Embryonic facial prominence (tissue), 1 donor: Measurements from ENCODE around the gene GARIN5B.

Experiments
- DNase-seq: peaks from one replicate; pipeline ENCODE4 v3.0.0-alpha.2; 2016; ENCODE audit errors: extremely low spot score

Gene GARIN5B

DNA sequence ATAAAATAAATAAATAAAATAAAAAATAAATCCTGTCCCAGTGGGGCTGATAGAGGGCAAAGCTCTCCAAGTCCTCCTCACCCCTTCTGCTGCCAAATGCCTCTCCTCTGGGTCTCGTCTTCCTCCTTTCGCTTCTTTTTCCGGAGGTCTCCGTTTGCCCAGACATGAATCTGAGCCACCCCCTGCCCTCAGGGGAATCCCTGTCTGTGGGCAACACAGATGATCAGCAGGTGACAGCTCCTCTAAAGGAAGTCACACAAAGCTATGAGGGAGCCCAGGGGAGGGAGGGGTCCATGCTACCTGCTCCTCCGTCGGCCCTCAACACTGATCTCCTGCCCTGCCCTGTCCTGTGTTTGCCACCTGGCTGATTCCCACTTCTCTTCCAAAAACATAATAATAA is 38.4 kb downstream of the GARIN5B start:
- DNase-seq = no peak

DNA sequence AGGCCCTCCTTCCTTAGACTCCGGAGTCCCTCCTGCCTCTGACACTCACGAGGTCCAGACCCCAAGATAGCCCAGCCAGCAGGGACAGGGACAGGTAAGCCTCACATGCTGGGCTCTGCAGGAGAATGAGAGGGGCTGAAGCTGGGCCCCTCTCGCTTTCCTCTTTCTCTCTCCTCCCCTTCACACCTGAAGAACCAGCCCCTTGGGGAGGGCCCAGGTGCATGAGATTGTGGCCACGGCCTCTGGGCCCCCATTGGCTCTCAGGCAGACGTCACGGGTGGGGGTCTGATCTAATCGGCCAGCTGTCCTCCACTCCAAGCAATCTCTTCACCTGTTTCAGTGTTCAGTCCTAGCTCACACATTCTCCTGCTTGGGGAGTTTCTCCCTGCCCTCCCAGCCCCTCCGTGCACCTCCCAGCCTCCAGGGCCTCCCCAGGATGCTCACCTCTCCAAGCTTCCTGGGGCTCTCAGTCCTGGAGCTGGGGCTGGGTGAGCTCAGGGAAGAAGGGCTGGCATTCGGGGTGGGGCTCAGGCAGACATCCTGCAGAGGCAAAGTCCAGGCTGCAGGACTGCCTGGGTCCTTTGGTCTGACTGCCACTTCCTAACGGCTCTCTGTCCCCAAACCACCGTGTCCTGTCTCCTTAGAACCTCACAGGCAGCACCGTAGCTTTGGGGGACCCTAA is 40.7 kb downstream of the GARIN5B start:
- DNase-seq = no peak

DNA sequence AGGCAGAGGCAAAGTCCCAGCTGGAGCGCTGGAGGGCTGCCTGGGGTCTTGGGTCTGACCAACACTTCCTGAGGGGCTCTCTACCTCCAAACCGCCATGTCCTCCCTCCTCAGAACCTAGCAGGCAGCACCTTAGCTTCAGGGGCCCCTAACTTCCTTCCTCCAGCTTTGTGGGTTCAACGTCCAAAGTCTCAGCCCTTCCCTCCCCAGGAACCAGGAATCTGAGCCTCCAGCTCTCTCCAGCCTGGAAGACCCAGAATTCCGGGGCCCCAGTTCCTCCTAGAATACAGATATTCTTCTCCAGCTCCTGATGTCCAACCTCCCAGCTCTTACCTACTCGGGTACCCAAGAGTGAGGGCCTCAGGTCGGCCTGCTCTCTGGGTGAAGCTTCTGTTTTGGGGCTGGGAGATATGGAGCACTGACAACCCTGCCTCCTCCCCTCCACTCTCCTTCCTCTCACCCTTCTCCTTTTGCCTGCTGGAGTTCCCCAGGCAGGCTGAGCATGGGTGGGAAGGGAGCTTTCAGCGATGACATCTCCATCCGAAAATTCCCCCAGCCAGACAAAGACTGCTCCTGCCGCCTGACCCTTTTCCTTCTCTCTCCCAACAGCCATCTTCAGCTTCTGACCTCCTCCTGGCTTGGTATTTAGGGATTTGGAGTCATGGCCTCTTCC is 41.5 kb downstream of the GARIN5B start:
- DNase-seq = no peak

DNA sequence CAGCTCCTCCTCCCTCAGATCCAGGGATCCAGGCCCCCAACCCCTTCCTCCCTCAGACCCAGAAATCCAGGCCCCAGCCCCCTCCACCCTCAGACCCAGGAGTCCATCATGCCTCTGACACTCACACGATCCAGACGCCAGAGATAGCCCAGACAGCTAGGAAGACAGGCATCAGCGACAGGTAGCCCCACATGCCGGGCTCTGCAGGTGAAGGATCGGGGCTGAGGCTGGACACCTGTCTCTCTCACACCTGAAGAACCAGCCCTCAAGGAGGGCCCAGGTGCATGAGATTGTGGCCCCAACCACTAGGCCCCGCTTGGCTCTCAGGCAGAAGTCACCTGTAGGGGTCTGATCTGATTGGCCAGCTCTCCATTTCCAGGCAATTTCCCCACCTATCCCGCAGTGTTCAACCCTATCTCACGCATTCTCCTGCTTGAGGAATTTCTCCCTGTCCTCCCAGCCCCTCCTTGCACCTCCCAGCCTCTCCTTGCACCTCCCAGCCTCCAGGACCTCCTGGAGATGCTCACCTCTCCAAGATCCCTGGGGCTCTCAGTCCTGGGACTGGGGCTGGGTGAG is 42.1 kb downstream of the GARIN5B start:
- no peak for DNase-seq

DNA sequence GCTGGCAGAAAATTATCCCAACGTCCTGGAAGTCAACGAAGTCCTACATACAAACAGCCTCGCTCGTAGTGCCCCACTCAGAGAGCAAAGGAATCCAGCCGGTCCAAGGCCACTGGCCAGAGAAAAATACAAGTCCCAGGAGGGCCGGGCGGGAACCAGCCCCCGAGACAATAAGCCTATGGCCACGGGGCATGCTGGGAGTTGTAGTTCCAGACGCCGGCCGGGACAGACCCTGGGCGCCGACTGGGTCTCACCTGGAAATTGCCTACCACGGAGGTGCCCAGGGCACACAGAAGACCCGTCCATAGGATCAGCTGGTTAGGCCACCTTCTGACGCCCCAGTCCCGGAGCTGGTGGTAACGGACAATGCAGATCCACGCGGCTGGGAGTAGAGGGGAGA is 43.3 kb downstream of the GARIN5B start:
- DNase-seq = no peak

DNA sequence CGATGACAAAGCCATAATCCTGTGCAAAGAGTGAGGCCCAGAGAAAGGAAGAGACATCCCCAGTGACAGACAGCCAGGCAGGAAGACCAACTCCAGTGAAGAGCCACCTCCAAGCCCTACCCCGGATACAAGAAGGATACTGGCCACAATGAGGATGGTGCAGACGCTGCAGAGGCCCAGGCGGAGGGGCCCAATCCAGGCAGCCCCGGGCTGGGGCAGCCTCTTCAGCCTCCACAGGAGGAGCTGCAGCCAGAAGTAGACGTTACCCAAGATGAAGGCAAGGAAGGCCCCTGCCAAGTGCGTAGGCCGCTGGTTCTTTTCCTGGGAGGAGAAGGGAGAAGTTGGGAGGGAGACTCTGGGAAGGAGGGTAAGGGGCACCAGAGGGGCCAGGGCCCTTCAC is 46.4 kb downstream of the GARIN5B start:
- DNase-seq = no peak

DNA sequence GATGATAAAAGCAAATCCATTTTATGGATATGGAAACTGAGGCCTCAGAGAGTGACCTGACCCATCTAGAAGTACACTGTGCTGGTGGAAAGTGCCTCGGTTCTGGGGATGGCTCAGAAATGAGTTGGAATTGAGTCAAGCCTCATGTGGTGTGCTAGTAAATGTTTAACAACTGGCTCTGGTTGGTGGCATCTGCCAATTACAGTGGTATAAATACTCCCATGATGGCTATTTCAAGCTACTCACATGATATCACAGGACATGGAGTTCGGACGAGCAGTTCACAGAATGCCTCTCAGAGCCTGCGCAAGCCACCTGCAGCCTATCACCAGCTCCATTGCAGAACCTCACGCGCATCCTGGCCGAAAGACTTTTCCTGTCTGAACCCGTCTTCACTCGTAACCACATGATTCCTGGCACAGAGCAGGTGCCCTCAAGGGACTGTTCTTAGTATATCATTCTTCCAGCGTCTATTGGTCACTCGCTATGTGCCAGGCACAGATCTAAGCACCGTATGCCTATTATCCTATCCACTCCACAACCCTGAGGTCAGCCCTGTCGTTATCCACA is 47.0 kb downstream of the GARIN5B start:
- no peak for DNase-seq

DNA sequence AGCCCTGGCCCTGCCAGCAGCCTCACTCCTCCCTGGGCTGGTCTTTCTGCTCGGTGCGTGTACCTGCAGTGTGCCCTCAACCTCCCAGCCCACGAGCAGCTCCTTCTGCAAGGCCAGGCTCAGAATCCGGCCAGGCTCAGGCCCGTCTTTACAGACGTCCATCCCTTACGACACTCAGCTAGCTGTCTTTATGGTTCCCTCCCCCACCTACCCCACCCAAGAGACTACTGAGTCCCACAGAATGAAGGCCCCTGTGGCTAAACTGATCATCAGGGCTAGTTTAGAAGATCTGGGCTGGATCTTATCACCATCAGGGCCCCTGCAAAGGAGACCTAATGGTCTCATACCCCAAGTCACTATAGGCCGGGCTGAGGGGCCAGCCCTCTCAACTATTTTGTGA is 48.7 kb downstream of the GARIN5B start:
- DNase-seq = no peak

DNA sequence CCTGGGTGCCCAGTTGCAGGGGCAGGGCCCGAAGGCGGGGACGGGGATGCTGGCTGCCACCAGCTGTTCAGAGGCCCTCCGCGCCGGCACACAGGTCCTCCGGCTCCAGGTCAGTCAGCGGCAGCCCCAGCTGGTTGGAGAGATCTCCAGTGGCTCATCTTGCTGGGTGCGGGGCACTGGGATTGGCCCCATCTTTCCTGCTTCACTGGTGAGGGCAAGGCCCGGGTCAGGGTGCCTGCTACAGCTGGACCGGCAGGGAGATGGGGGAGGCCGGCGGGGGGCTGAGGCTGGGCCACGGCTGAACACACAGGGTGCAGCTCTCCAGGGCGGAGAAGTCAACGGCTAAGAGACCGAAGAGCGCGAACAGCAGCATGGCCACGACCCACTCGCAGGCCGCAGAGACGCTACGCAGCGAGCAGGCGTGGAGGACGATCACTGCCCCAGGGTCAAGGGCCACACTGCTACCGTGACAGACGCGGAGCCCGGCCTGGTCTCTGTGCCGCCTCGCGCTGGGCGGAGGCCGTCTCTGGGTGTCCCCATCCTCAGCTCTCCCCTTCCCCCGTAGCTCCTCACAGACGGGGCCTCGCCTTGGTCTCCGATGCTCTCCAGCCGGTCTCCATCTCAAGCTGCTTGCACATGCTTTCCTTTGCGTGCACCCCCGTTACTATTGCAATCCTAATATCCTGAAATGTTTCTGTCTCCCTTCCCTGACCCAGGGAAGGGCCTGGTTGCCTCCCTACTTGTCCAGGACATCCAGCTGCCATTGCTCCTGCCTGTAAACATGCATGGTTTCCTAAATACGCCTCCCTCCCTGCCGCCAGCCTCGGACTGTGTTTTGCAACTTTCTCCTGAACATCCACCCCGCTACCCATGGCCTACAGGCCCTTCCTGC is 50.2 kb downstream of the GARIN5B start:
- DNase-seq = no peak

DNA sequence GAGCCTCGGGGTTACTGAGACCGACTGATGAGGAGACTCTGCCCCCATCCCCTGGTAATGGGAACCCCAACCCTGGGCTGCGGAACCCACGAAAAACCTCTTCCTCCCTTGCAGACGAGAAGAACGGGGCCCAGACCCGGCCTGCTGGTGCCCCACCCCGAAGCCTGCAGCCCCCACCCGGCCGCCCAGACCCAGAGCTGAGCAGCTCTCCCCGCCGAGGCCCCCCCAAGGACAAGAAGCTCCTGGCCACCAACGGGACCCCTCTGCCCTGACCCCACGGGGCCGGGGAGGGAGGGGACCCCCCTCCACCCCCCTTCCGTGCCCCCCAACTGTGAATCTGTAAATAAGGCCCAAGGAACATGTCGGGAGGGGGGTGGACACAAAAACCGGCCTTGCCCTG is 51.3 kb downstream of the GARIN5B start:
- DNase-seq = no peak

DNA sequence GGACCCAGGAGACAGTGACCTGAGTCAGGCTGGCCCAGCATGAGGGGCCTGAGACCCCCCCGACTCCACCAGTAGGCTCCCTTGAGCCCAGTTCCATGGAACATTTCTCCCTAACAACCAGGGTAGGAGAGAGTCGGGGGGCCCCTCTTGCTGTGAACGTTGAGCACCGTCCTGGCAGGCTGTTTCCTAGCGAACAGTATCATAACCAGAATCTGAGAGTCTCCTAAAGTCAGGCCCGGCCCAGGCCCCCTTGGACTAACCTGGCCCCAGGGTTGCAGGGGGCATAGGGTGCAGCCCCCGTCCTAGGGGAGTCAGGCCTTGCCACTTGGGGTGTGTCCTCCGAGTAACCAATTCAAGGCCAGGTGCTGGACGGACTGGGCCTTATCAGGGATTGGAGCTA is 51.7 kb downstream of the GARIN5B start:
- no peak for DNase-seq

DNA sequence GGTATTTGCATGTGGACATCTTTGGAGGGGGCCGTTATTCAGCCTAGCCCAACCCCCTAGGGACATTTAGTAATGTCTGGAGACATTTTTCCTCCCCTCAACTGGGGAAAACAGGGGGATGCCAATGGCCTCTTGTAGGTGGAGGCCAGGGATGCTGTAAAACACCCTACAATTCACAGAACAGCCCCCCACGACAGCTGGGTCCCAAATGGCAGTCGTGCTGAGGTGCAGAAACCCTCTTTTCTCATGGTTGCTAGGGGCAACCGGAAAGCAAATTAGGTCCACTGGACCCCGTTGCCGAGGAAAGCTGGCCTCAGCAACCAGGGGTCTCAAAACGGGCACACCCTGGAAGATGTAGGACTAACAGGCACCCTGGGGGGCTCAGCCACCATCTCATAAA is 52.6 kb downstream of the GARIN5B start:
- DNase-seq = no peak

DNA sequence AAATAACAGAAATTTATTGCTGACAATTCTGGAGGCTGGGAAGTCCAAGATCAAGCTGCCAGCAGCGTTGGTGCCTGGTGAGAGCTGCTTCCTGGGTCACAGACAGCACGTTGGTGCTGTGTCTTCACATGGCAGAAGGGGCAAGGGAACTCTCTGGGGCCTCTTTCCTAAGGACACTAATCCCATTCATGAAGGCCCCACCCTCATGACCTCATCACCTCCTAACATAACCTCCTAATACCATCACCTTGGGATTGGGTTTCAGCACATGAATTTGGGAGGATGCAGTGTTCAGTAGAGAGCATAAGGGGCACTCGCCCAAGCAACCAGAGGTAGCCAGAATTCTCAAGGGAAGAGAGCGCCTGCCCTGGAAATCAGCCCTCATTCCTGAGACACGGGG is 53.6 kb downstream of the GARIN5B start:
- DNase-seq = no peak

DNA sequence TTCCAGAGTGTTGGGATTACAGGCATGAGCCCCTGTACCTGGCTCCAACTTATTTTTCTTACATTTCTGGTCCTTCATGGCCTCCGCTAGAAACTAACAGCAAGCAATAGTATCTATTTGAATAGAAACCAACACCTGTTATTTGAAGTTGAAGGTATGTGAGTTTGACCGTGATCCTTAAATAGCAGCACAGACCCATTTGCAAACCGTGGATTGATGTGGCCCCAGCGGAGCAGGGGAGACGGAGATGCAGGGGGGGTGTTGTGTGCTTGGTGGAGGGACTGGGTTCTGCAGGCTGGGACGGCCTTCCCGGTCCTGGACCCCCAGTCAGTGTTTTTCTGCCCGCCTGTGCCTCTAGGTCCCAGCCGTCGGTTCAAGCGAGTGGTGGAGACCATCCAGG is 54.8 kb downstream of the GARIN5B start:
- no peak for DNase-seq

DNA sequence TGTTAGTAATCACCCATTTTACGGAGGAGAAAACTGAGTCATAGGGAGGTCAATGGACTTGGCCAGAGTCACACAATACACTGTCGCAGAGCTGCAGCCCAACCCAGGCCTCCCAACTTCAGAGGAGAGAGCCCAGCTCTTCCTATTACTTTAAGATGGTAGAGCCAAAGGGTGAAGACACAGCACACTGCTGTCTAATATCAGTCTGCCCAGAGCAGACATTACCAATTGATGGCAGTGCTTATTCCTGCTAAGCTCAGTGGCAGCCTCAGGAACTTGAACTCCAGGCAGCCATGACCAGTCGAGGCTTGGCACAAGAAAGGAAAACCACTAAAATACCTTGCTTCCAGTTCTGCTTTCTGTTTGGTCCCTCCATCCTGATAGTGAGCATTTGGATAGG is 56.3 kb downstream of the GARIN5B start:
- no peak for DNase-seq

DNA sequence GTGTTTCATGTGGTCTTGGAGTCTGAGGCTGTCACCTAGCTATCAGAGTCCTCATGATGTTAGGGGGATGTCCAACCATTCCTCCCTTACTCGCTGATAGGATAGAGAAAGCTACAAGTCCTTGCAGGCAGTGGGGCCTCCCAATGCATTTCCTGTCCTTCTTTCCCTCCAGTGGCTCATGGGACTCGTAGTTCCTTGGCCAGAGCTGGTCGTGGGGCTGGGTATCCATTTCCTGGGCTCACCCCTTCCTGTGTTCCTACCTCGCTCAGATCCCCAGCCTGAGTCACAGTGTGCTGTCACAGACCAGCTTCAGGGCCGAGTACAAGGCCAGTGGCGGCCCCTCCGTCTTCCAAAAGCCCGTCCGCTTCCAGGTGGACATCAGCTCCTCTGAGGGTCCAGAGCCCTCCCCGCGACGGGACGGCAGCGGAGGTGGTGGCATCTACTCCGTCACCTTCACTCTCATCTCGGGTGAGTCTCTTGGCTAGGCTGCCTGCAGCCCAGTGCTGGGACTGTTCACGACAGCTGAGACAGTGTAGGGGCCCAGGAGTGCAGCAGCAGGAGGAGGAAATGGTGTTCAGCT is 57.0 kb downstream of the GARIN5B start:
- DNase-seq = no peak

DNA sequence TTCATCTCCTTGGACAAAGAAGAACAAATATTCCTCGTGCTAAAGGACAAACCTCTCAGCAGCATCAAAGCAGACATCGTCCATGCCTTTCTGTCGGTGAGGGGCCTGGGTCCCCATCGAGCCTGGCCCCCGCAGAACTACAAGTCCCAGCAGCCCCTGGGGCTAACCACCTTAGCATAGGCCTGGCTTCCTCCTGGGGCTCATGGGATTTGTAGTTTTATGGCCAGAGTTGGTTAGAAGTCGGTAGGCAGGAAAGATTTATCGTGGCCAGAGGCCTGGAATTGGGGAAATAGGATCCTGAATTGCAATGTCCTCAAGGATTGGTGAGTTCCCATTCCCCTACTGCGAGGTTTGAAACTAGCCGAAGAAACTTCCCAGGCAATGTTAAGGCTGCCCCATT is 57.6 kb downstream of the GARIN5B start:
- no peak for DNase-seq

DNA sequence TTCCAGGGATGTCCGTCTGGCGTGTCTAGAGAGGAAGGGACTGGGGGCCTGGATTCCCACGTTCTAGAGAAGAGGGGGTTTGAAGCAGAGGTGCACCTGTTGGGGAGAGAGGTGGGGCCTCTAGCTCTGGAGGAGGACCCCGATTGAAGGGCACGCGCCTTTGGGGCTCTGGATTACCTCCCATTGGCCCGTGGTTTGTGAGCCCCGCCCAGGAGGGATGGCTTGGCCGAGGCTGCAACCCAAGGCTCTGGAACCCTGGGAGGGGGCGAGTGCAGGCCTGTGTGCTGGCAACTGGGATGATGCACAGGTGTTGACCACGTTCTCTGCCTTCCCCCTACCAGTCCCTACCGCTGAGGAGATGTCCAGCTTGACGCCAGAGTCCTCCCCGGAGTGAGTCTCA is 58.1 kb downstream of the GARIN5B start:
- DNase-seq = no peak
